Measurements from ENCODE around the gene STAT5B.

DNA sequence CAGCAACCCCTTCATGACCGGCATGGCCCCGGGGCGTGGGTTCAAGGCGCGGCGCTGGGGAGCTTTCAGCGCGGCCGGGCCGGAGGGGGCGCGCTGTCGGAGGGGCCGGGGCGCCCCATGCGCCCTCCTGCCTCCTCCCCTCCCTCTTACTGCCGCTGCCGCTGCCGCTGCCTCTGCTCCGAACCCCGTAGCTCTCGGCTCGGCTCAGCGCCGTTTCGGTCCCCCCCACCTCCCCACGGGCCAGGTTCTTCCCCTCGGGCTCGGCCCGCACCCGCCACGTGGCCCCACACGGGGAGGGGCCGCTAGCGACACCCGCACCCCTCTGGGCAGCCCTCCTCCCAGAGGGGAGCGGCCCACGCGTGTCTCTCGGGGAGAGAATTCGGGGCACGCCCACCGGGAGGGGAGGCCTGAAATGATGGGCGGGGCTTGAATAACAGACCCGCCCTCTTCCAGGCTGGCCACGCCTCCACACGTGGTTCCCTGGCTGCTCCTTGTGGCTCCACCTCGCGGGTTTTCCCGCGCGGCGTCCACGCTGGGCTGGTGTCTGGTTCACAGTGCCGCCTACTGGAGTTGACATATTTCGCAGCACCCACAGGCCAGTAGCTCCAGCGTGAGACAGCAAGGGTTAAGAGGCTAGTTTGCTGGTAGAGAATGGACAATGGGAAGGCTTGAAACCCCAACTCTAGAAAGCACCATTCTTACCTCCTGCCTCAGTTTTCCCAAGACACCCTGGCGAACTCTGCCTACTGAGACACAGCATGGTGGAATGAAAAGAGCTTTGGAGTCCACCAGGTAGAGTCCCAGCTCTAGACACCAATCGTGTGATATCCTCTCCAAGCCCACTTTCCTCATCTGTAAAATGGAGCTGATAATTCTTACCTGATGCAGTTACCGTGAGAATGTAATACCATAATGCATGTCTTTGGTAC, 95.0 kb downstream of the STAT5B start, which contains the start of gene KCNH4:
- TF ChIP-seq, protein P1, sequence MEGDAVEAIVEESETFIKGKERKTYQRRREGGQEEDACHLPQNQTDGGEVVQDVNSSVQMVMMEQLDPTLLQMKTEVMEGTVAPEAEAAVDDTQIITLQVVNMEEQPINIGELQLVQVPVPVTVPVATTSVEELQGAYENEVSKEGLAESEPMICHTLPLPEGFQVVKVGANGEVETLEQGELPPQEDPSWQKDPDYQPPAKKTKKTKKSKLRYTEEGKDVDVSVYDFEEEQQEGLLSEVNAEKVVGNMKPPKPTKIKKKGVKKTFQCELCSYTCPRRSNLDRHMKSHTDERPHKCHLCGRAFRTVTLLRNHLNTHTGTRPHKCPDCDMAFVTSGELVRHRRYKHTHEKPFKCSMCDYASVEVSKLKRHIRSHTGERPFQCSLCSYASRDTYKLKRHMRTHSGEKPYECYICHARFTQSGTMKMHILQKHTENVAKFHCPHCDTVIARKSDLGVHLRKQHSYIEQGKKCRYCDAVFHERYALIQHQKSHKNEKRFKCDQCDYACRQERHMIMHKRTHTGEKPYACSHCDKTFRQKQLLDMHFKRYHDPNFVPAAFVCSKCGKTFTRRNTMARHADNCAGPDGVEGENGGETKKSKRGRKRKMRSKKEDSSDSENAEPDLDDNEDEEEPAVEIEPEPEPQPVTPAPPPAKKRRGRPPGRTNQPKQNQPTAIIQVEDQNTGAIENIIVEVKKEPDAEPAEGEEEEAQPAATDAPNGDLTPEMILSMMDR (IDR thresholded peaks at IDR 0.05): peak in 2 of 3 donors; percentile 40 to 50
- TF ChIP-seq POLR2AphosphoS5 (IDR thresholded peaks at IDR 0.05) (no peak), POLR2A (IDR thresholded peaks at IDR 0.05) (no peak)
